ENCODE measurements around the gene LSM3.

DNA sequence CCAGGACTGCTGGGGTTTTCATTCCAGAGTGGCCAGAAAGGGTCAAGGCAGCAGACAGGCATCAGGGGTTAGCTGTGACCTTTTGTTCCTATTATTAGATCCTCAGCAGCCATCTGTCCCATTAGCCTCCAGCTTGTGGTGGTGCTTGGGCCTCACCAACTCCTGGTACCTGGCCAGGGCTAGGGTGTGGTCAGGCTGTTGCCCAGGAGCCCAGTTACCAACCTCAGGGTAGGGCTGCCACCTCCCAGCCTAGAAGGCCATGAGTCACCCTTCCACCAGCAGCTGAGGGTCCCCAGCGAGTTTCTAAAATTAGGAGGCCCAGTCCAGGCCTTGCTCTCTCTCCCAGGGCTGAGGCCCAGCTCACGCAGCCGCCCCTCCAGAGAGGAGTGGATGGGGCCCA is 41.6 kb upstream of the LSM3 start:
- no peak for TF ChIP-seq MTA3 (IDR thresholded peaks at IDR 0.05; ENCODE audit: borderline replicate concordance)
- TF ChIP-seq EP400 (IDR thresholded peaks at IDR 0.05): no peak
- TF ChIP-seq, protein P1, sequence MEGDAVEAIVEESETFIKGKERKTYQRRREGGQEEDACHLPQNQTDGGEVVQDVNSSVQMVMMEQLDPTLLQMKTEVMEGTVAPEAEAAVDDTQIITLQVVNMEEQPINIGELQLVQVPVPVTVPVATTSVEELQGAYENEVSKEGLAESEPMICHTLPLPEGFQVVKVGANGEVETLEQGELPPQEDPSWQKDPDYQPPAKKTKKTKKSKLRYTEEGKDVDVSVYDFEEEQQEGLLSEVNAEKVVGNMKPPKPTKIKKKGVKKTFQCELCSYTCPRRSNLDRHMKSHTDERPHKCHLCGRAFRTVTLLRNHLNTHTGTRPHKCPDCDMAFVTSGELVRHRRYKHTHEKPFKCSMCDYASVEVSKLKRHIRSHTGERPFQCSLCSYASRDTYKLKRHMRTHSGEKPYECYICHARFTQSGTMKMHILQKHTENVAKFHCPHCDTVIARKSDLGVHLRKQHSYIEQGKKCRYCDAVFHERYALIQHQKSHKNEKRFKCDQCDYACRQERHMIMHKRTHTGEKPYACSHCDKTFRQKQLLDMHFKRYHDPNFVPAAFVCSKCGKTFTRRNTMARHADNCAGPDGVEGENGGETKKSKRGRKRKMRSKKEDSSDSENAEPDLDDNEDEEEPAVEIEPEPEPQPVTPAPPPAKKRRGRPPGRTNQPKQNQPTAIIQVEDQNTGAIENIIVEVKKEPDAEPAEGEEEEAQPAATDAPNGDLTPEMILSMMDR (IDR thresholded peaks at IDR 0.05 in 2 of 3, conservative IDR thresholded peaks at IDR 0.05 in 1 of 3; ENCODE audit: insufficient read depth in 2 of 3, low read depth in 1 of 3, low read length in 3 of 3): no peak
- no peak for TF ChIP-seq TAF1 (IDR thresholded peaks at IDR 0.05; ENCODE audit: control insufficient read depth, extremely low read depth, insufficient read depth, low read length, severe bottlenecking)
- TF ChIP-seq POLR2A (conservative IDR thresholded peaks at IDR 0.05): no peak
- TF ChIP-seq, protein P2, sequence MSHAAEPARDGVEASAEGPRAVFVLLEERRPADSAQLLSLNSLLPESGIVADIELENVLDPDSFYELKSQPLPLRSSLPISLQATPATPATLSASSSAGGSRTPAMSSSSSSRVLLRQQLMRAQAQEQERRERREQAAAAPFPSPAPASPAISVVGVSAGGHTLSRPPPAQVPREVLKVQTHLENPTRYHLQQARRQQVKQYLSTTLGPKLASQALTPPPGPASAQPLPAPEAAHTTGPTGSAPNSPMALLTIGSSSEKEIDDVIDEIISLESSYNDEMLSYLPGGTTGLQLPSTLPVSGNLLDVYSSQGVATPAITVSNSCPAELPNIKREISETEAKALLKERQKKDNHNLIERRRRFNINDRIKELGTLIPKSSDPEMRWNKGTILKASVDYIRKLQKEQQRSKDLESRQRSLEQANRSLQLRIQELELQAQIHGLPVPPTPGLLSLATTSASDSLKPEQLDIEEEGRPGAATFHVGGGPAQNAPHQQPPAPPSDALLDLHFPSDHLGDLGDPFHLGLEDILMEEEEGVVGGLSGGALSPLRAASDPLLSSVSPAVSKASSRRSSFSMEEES (CRISPR knock-in tag; IDR thresholded peaks at IDR 0.05): no peak
- TF ChIP-seq, protein P3, sequence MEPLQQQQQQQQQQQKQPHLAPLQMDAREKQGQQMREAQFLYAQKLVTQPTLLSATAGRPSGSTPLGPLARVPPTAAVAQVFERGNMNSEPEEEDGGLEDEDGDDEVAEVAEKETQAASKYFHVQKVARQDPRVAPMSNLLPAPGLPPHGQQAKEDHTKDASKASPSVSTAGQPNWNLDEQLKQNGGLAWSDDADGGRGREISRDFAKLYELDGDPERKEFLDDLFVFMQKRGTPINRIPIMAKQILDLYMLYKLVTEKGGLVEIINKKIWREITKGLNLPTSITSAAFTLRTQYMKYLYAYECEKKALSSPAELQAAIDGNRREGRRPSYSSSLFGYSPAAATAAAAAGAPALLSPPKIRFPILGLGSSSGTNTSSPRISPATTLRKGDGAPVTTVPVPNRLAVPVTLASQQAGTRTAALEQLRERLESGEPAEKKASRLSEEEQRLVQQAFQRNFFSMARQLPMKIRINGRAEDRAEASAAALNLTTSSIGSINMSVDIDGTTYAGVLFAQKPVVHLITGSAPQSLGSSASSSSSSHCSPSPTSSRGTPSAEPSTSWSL (CRISPR knock-in tag; IDR thresholded peaks at IDR 0.05; ENCODE audit: borderline replicate concordance): no peak
- TF ChIP-seq SUPT5H (IDR thresholded peaks at IDR 0.05): no peak
- TF ChIP-seq PML (IDR thresholded peaks at IDR 0.05; ENCODE audit: low read length): no peak
- TF ChIP-seq BMI1 (IDR thresholded peaks at IDR 0.05; ENCODE audit: low read length): no peak
- no peak for TF ChIP-seq ZNF707 (CRISPR knock-in tag; conservative IDR thresholded peaks at IDR 0.05)
- TF ChIP-seq, protein P4, sequence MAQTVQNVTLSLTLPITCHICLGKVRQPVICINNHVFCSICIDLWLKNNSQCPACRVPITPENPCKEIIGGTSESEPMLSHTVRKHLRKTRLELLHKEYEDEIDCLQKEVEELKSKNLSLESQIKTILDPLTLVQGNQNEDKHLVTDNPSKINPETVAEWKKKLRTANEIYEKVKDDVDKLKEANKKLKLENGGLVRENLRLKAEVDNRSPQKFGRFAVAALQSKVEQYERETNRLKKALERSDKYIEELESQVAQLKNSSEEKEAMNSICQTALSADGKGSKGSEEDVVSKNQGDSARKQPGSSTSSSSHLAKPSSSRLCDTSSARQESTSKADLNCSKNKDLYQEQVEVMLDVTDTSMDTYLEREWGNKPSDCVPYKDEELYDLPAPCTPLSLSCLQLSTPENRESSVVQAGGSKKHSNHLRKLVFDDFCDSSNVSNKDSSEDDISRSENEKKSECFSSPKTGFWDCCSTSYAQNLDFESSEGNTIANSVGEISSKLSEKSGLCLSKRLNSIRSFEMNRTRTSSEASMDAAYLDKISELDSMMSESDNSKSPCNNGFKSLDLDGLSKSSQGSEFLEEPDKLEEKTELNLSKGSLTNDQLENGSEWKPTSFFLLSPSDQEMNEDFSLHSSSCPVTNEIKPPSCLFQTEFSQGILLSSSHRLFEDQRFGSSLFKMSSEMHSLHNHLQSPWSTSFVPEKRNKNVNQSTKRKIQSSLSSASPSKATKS (CRISPR knock-in tag; IDR thresholded peaks at IDR 0.05): no peak

Measured in K562 (cell line).